SW480 (cell line): ENCODE measurements around the gene NECAB2.
"Not testable (repeated sequence)": the region's sequence is repeated elsewhere in the genome, so short reads cannot be mapped to it uniquely, and the experiment has no call there.

ENCODE experiments used
- DNase-seq: peaks from one replicate; pipeline ENCODE4 v3.0.0-alpha.2; 2016; ENCODE audit warnings: low spot score

Gene NECAB2

GRCh38 chr16:83936581-83937165, 31.4 kb upstream of the NECAB2 start:
- DNase-seq, result no peak

GRCh38 chr16:83937267-83937666, 30.8 kb upstream of the NECAB2 start:
- DNase-seq, result no peak

- DNase-seq, result no peak
Measured at GRCh38 chr16:83937922-83938885, 29.8 kb upstream of the NECAB2 start.

DNA sequence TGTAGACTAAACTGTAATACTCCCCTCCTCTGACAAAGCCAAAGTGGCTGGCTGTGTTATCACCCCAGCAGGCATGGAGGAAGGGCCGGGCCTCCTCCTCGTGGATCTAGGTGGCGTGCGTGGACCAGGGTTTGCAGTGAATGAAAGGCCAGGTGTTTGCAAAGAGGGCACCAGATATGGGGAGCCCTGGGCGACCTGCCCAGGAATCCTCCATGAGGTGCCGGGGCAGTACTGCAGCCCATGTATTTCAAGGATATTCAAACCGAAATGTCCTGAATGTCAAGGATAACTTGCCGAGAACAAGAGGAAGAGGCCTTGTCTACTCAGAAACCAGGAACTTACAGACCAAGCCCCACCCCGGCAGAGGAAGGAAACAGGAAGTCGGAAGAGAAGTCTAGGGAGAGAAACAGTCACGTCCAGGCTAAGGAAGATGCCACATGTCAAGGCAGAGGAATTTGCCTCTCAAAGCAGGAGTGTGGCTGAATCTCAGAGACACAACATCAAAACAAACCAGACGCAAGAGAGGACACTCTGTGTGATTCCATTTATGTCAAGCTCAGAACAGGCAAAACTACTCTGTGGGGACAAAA, 28.7 kb upstream of the NECAB2 start:
- no peak for DNase-seq

- DNase-seq, result no peak
Measured at GRCh38 chr16:83940119-83940518, 27.9 kb upstream of the NECAB2 start.

DNA sequence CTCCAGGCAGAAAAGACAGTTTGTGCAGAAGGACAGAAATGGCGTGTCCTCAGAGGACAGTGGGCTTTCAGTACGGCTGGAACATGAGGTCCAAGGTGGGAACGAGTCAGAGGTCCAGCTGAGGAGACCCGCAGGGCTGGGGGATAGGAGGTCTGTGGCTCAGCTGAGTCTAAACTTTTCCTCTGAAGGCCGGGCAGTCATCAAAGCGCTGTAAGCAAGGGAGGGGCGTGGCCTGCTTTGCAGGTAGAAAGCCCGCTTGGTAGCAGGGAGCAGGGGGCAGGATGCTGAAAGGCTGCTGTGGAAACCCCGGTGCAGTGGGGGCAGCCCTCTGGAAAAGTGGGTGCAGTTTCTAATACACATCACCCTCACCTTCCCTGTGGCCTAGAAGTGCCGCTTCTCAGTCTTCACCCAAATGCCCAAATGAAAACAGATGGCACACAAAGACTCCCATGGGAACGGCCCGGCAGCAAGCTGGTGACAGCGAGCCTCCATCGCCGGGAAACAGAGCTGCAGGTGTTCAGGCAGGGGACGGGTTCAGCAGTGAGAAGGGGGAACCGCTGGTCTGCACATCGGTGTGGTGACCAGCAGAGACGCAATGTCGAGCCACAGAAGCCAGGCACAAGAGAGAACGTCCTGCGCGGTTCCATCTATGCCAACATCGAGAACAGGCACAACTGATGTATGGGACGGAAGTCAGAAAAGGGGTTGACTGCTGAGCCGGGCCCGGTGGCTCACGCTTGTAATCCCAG, 27.2 kb upstream of the NECAB2 start:
- DNase-seq, result no peak

DNA sequence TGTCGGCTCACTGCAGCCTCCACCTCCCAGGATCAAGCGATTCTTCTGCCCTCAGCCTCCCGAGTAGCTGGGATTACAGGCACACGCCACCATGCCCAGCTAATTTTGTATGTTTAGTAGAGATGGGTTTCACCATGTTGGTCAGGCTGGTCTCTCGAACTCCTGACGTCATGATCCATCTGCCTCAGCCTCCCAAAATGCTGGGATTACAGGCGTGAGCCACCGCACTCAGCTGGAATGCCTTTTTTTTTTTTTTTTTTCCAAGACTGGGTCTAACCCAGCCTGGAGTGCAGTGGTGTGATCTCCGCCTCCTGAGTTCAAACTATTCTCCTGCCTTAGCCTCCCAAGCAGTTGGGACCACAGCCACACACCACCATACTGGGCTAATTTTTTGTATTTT, 26.5 kb upstream of the NECAB2 start:
- not testable (repeated sequence) for DNase-seq

- DNase-seq, result no peak
Measured at GRCh38 chr16:83942074-83942473, 26.0 kb upstream of the NECAB2 start.

GRCh38 chr16:83942815-83943515, 25.1 kb upstream of the NECAB2 start:
- no peak for DNase-seq

GRCh38 chr16:83943516-83944050, 24.5 kb upstream of the NECAB2 start:
- DNase-seq, result no peak

- no peak for DNase-seq
Measured at GRCh38 chr16:83945587-83945986, 22.5 kb upstream of the NECAB2 start.

GRCh38 chr16:83946154-83946780, 21.8 kb upstream of the NECAB2 start:
- DNase-seq, result no peak

DNA sequence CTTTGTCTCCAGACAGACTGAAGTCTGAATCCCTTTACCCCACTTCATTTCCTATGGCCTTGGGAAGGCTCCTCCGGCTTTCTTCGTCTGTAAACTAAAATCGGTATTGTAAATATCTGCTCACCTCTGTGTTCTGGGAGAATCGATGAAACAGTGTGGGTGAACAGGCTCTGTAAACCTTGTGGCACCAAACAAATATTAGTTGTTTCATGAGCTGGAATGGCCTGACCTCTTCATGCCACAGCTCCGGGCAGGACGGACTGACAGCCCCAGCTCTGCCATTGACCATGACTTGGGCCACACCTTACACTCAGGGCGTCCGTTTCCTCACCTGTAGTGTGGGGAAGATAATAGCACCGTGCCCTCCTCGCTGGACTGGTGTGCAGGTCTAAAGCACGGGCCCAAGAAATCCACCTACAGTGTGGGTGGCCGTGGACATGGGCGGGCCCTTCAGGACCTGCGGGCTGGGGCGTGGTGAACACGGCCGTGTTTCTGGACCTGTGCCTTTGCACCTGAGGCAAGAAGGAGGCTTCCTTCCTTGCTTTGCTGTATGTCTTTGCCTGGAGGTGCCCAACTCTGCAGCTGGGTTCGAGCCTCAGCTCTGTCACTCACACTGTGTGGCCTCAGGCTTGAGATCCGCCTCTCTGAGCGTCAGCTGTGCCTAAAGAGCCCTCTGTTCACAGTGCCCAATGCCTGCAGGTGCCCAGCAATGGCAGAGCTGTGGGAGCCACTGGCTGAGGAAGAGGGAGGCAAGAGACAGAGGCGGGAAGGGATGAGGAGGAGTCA, 21.1 kb upstream of the NECAB2 start:
- DNase-seq, result no peak

- no peak for DNase-seq
Measured at GRCh38 chr16:83947642-83948234, 20.3 kb upstream of the NECAB2 start.

DNA sequence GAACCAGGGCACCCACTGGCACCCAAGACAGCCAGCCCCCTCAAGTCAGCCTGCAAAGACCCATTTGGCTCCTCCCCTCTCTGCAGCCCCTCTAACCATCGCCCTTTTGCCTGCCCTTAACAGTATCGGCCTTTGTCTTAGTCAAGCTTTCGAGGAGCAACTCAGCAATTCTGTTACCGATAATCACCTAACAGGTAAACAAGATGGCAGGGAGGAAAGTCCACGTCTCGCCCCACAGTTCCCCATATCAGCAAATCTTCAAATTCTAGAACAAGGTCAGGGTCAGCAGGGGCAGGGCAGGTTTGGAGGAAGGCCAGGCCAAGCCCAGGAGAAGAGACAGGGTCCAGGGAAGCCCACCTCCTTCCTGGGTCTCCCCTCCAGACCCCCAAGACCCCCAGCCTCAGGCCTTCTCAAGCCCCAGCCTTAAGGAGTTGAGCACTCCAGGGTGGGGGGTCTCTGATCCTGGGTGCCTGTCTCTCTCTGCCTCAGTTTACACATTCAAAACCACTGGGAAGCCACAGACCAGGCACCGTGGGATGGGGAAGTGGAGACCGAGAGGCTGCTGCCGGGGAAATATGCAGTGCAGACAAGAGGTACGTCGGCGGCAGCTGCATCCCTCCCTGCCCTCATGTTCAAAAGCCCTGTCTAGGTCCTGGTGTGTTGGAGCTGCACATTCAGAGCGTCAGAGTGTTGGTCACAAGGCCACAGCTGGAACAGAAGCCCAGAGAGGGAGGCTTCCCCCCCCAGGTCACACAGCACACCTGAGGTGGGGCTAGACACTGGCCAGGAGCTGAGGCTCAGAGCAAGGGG, 18.9 kb upstream of the NECAB2 start:
- no peak for DNase-seq

- DNase-seq, result no peak
Measured at GRCh38 chr16:83949724-83950001, 18.4 kb upstream of the NECAB2 start.

GRCh38 chr16:83950862-83951399, 17.1 kb upstream of the NECAB2 start:
- not testable (repeated sequence) for DNase-seq

- DNase-seq, result no peak
Measured at GRCh38 chr16:83951544-83951943, 16.5 kb upstream of the NECAB2 start.

GRCh38 chr16:83952587-83952939, 15.5 kb upstream of the NECAB2 start:
- DNase-seq, result peak; percentile 54
